Measurements from ENCODE around the gene AMT.
A peak's percentile ranks its signal among the peaks of the same experiment; 100 is the strongest.
"Not testable (repeated sequence)": the region's sequence is repeated elsewhere in the genome, so short reads cannot be mapped to it uniquely, and the experiment has no call there.

AMT gene

GRCh38 chr3:49428752-49429080, 6.4 kb upstream of the AMT start:
- DNase-seq (ENCODE audit: low read depth, low spot score), result no peak
- H3K4me3 ChIP-seq (ENCODE audit: low read length), result peak overlapping the region; percentile 78

GRCh38 chr3:49427586-49427985, 5.3 kb upstream of the AMT start:
- H3K4me3 ChIP-seq (ENCODE audit: low read length), result no peak overlapping the region
- DNase-seq (ENCODE audit: low read depth, low spot score), result no peak

- no peak overlapping the region for H3K4me3 ChIP-seq (ENCODE audit: low read length)
- no peak for DNase-seq (ENCODE audit: low read depth, low spot score)
These were observed 2.5 kb upstream of the AMT start for GRCh38 chr3:49424816-49425215.

DNA sequence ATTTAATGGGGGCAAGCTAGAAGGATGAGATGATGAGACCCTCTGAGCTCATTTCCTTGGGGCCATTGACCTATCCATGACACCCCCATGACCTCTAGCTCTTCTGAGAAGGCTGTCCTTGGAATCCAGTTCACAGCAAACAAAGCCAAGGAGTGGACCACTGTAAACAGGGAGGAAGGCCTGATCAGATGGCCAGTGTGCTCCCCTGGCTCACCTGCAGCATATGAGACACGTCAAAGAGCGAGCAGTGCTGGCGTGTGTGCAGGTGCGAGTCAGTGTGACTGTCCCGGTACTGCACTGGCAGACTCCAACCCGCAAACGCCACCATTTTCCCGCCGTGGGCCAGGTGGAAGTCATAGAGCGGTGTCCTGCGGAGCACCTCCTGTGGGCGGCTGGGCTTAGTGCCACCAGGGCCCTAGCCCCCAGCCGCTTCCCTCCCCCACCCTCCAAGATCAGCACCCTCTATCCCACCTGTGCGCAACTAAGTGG, 339 bp downstream of the AMT start:
- no peak overlapping the region for H3K4me3 ChIP-seq (ENCODE audit: low read length)
- no peak for DNase-seq (ENCODE audit: low read depth, low spot score)

DNA sequence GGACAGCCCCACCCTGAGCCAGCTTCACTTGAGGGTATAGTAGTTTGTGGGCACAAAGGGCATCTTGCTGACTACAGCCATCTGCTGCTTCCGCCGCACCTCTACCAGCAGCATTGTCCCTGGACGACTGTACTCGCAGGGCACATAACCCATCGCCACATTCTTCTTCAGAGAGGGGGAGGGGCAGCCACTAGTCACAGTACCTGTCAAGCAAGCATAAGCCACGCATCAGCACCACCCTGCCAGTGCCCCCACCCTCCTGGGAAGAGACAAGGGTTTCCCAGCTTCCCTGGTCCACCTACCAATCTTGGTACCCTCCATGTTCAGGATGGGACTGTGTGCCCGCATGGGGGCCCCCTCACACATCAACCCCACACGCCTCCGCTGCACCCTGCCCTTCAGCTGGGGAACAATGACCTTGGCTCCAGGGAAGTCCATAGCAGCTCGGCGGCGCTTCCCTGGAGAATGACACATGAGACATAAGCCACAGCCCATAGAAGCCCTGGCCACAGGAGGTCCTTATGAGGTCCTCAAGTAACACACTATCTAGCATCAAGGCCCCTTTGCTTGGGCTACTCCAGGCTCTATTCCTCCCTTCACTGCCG, 4.7 kb downstream of the AMT start:
- H3K4me3 ChIP-seq (ENCODE audit: low read length), result no peak overlapping the region
- DNase-seq (ENCODE audit: low read depth, low spot score), result no peak

- no peak overlapping the region for H3K4me3 ChIP-seq (ENCODE audit: low read length)
- DNase-seq (ENCODE audit: low read depth, low spot score), result no peak
These were observed 5.4 kb downstream of the AMT start for GRCh38 chr3:49416867-49417266.

- DNase-seq (ENCODE audit: low read depth, low spot score), result peak; percentile 90
- peak overlapping the region; percentile 16 for H3K4me3 ChIP-seq (ENCODE audit: low read length)
These were observed 6.2 kb downstream of the AMT start for GRCh38 chr3:49415931-49416601.

- DNase-seq (ENCODE audit: low read depth, low spot score), result no peak
- no peak overlapping the region for H3K4me3 ChIP-seq (ENCODE audit: low read length)
These were observed 7.5 kb downstream of the AMT start for GRCh38 chr3:49414753-49415152.

DNA sequence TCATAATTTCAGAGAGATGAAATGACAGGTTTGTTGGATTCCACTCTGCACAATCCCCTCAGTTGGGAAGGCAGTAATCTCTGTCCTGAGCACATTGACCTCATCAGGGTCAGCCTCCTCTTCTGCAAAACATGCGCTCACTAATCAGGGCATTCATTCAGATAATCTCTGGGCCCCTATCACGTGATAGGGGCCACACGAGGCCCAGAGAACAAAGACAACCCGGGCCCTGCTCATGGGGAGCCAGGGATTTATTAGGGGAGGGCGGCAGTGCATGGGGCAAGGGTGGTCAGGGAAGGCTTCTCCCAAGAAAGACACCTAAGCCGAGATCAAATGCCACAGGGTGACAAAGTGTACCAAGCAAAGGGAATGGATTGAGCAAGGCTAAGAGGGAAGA, 8.9 kb downstream of the AMT start:
- DNase-seq (ENCODE audit: low read depth, low spot score), result no peak
- peak overlapping the region; percentile 96 for H3K4me3 ChIP-seq (ENCODE audit: low read length)

- no peak for DNase-seq (ENCODE audit: low read depth, low spot score)
- peak overlapping the region; percentile 96 for H3K4me3 ChIP-seq (ENCODE audit: low read length)
These were observed 9.5 kb downstream of the AMT start for GRCh38 chr3:49412632-49413337.

DNA sequence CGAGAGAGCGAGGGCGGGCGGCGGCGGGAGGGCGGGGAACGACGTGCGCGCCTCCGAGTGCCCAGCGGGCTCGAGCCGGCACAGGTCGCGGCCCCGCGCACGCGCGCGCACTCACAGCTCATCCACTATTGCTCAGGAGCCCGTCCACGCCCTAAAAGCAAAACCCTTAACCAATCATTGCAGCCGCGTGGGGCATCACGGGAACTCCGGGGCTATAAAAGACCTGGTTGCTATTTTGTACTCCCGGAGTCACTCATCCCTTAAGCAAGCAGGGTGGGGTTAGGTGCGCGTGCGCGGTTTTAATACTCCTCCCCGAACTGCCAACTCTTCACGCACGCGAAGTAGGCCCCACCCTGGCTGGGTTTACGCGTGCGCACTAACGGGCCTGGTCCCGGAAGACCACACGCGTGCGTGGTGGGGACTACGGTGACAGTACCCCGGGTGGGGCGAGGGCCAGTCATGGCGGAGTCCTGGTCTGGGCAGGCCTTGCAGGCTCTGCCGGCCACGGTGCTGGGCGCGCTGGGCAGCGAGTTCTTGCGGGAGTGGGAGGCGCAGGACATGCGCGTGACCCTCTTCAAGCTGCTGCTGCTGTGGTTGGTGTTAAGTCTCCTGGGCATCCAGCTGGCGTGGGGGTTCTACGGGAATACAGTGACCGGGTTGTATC, 10.2 kb downstream of the AMT start, which contains the start of the genes RHOA and TCTA:
Gene RHOA, minus strand, starts transcription at position 9 of the 664 bp plus-strand sequence. CDS start 36,387 bp downstream, outside the sequence.
Gene TCTA, plus strand, starts transcription at position 456 of the 664 bp plus-strand sequence. Its CDS starts 4 bp downstream, at position 460.
- H3K4me3 ChIP-seq (ENCODE audit: low read length), result peak within 1 kb of the TSS; percentile 96
- peak; percentile 100 for DNase-seq (ENCODE audit: low read depth, low spot score)

DNA sequence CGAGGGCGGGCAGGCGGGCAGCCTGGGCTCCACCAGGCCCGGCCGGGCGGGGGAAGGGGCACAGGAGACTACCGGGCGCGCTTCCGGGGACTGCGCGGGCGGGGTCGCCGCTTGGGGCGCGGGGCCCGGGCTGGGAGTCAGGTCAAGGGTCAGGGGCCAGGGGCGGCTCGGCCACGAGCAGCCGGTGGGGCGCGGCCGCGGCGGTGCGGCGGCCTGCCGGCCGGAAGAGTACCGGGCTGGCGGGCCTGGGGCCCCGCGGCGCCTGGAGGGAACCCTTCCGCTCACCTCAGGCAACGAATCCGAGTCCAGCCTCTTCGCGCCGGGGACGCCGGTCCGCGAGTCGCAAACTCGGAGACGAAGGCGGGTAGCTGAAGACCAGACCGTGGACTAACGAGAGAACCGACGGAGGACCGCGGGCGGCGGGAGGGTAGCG, 10.7 kb downstream of the AMT start:
- no peak for DNase-seq (ENCODE audit: low read depth, low spot score)
- peak overlapping the region; percentile 96 for H3K4me3 ChIP-seq (ENCODE audit: low read length)

DNA sequence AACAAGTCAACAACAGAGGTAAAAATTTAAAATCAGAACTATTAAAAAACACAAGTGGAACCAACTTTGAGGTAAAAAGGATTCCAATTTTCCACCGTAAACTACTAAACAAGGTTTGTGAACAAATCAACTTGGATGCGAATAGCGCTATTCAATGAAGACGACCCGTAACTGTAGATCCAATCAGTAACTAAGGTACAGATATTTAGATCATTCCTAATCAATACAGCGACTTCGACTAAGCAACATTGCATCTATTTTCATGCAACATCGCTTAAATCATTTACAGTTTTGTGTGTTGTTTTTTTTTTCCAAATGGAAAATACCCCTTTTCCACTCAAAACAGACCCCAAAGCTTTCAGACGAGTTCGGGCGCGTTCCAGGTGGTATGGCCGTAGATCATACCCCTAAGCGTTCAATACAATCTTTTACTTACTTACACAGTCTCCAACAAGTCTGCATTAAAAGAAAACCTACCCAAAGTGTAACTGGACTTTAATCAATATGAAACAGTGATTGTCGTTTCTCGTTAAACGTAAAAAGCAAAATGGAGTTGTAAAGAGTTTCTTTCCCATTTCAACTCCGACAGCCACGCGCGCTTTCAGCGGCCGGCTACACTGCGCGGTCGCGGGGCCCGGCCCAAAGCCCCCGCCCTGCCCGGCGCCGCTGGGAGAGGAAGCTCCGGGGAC, 11.3 kb downstream of the AMT start:
- peak overlapping the region; percentile 96 for H3K4me3 ChIP-seq (ENCODE audit: low read length)

DNA sequence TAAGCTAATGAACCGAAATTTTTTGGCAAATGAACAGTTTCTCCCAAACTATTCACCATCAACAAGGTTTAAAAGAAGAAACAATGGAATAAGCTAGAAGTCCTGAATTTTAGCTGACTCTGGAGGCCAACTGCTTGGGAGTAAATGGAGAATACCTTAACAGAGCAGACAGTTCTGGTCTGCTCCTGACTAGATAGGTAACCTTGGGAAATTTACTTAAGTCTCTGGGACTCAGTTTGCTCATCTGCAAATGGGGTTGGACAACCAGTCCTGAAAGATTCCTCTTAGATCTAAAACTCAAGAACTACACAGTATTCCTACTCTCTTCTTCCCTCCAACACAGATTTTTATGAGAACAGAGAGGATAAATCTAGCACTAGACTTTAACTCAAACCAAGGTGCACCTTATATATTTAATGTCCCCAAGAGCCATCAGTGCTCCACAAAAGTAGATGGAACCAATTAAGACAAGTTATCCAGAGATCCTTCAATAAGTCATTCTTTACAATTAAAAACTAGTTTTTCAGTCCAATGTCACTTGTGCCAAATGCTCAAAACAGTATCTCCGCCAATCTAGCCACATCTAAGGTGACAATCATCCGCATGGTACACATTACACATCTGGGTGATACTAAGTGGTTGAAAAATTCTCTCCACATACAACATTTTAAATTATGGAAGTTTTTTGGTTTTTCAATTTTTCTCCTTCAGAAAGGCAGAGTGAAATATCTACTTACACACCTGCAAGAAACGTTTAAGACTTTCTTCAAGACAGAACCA, 12.0 kb downstream of the AMT start:
- H3K4me3 ChIP-seq (ENCODE audit: low read length), result peak overlapping the region; percentile 96

More for the DNA sequence above, 11.3 kb downstream of the AMT start:
- DNase-seq (ENCODE audit: low read depth, low spot score), result no peak

DNA sequence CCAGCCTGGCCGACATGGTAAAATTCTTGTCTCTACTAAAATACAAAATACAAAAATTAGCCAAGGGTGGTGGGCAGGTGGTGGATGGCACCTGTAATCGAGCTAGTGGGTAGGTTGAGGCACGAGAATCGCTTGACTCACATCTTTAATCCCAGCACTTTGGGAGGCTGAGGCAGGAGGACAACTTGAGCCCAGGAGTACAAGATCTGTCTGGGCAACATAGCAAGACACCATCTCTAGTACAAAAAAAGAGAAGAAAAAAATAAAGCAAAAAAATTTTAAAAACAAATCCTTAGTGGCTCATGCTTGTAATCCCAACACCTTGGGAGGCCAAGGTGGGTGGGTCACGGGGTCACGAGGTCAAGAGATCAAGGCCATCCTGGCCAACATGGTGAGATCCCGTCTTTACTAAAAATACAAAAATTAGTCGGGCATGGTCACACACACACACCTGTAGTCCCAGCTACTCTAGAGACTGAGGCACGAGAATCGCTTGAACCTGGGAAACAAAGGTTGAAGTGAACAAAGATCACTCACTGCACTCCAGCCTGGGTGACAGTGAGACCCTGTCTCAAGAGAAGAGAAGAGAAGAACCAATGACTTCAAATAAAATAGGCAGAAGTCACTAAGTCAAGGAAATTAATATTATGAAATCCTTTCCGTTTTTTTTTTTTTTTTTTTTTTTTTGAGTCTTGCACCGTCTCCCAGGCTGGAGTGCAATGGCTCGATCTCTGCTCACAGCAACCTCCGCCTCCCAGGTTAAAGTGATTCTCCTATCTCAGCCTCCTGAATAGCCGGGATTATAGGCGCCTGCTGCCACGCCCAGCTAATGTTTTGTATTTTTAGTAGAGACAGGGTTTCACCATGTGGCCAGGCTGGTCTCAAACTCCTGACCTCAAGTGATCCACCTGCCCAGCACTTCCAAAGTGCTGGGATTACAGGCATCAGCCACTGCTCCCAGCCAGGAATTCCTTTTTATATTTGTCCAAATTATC, 15.4 kb downstream of the AMT start:
- no peak overlapping the region for H3K4me3 ChIP-seq (ENCODE audit: low read length)
- DNase-seq (ENCODE audit: low read depth, low spot score), result no peak

More for the DNA sequence above, 12.0 kb downstream of the AMT start:
- no peak for DNase-seq (ENCODE audit: low read depth, low spot score)

DNA sequence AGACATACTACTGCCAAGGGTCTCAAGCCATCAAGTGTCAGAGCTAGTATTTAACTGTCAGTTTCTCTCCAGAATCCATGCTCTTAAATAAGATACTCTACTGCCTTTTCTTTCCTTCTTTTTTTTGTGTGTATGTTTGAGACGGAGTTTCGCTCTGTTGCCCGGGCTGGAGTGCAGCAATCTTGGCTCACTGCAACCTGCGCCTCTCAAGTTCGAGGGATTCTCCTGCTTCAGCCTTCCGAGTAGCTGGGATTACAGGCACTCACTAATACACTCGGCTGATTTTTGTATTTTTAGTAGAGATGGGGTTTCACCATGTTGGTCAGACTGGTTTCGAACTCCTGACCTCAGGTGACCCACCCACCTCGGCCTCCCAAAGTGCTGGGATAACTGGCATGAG, 16.7 kb downstream of the AMT start:
- not testable (repeated sequence) for DNase-seq (ENCODE audit: low read depth, low spot score); H3K4me3 ChIP-seq (ENCODE audit: low read length)

DNA sequence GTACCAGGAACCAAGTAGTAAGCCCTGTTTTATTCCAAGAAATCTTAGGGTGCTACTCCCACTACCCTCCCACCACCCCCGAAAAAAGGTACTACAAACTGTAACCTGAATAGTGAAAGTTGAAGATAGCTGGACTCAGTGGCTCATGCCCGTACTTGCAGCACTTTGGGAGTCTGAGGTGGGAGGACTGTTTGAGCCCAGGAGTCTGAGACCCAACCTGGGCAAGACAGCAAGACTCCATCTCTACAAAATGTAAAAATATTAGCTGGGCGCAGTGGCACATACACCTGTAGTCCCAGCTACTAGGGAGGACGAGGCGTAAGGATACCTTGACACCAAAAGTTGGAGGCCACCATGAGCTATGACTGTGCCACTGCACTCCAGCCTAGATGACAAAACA, 18.4 kb downstream of the AMT start:
- no peak overlapping the region for H3K4me3 ChIP-seq (ENCODE audit: low read length)
- no peak for DNase-seq (ENCODE audit: low read depth, low spot score)
